Mammary epithelial cell (primary cell): Measurements from ENCODE around the gene SLC19A1.

Experiments
- EZH2 ChIP-seq: IDR thresholded peaks from 2 replicates; pipeline ENCODE4 v1.6.1; 2012; ENCODE audit warnings: low read length, inconsistent platforms, borderline replicate concordance
- TF ChIP-seq, protein P1 (sequence below), 2 donors: IDR thresholded peaks in 1 of 2; conservative IDR thresholded peaks in 1 of 2; 2 replicates each; pipeline ENCODE4 v1.5.1; 2011 to 2012; ENCODE audit warnings: inconsistent platforms in 2 of 2, low read length in 2 of 2, mild to moderate bottlenecking in 2 of 2, control low read depth in 1 of 2, low read depth in 1 of 2; ENCODE audit not compliant: insufficient read depth in 1 of 2; ENCODE audit errors: extremely low read depth in 1 of 2

DNA sequence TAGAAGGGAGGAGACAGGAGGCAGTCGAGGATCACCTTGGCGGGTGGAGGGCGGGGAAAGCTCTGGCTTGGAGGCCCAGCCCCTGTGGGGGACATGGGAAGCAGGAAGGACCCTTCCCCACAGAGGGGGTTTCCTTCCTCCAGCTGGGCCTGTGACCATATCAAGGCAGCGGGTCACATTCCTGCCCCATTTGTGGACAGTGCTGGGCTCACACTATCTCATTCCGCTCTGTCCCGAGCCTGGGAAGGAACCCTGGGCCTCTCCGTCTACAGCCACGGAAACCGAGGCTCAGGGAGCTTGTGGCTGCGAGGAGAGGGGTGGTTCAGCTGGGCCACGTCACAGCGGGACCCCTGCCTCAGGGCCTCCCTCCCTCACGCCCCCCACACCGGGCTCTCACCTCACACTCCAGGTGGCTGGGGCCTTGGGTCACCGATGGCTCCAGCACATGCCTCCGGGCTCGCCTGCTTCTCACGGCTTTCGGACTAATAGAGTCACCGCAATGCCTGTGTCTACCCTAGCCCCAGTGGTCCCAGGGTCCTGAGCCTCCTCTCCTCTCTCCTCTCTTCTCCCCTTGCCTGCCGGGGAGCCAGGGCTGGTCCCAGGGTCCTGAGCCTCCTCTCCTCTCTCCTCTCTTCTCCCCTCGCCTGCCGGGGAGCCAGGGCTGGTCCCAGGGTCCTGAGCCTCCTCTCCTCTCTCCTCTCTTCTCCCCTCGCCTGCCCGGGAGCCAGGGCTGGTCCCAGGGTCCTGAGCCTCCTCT is 56.4 kb downstream of the SLC19A1 start:
- TF ChIP-seq, protein P1, sequence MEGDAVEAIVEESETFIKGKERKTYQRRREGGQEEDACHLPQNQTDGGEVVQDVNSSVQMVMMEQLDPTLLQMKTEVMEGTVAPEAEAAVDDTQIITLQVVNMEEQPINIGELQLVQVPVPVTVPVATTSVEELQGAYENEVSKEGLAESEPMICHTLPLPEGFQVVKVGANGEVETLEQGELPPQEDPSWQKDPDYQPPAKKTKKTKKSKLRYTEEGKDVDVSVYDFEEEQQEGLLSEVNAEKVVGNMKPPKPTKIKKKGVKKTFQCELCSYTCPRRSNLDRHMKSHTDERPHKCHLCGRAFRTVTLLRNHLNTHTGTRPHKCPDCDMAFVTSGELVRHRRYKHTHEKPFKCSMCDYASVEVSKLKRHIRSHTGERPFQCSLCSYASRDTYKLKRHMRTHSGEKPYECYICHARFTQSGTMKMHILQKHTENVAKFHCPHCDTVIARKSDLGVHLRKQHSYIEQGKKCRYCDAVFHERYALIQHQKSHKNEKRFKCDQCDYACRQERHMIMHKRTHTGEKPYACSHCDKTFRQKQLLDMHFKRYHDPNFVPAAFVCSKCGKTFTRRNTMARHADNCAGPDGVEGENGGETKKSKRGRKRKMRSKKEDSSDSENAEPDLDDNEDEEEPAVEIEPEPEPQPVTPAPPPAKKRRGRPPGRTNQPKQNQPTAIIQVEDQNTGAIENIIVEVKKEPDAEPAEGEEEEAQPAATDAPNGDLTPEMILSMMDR (conservative IDR thresholded peaks at IDR 0.05 in 1 of 2, IDR thresholded peaks at IDR 0.05 in 1 of 2; ENCODE audit: extremely low read depth in 1 of 2, insufficient read depth in 1 of 2, low read depth in 1 of 2, low read length in 2 of 2) = no peak
- TF ChIP-seq EZH2 = no peak
